H1 (cell line): ENCODE measurements around the gene TBC1D23. TPM values are rescaled to one million over a fixed set of nuclear protein-coding genes. Genes with fewer than 3 reads are reported as not detected.

ENCODE experiments used
- CTCF ChIA-PET: fragments of 300-600 bp; sonication (Branson Sonifier 250); formaldehyde crosslinking; loops from one replicate; lab custom pipeline; 2021; ENCODE audit not compliant: partially characterized antibody; lab: Charles Lee
- POLR2A ChIA-PET: fragments of 300-600 bp; sonication (Branson Sonifier 250); formaldehyde crosslinking; loops from one replicate; lab custom pipeline; 2021; ENCODE audit warnings: inconsistent platforms; ENCODE audit not compliant: partially characterized antibody; lab: Charles Lee
- DNase-seq, 2 experiments: peaks; one replicate each; pipeline versions ENCODE4 v3.0.0 to v3.0.0-alpha.2; 2010 to 2022; ENCODE audit warnings: low spot score in 2 of 2, low read depth in 1 of 2, mixed read lengths in 1 of 2
- FAIRE-seq: peaks from 2 replicates; lab custom pipeline; 2011; peaks lifted over from hg19 to GRCh38; lab: Jason Lieb, UNC
- H2AFZ ChIP-seq: 2 replicates; pipeline ENCODE4 v1.8.1; 2012; ENCODE audit warnings: low read length, inconsistent platforms
- H2AK5ac ChIP-seq: 2 replicates; pipeline ENCODE4 v1.6.1; 2013; ENCODE audit warnings: low read depth, low read length
- H2BK120ac ChIP-seq: replicated peaks from 2 replicates; pipeline ENCODE3; 2013; ENCODE audit warnings: low read depth, low read length, inconsistent platforms
- H2BK12ac ChIP-seq: 2 replicates; pipeline ENCODE4 v1.6.1; 2013; ENCODE audit warnings: low read depth, low read length
- H2BK15ac ChIP-seq: 2 replicates; pipeline ENCODE4 v1.6.1; 2013; ENCODE audit warnings: low read length
- H2BK20ac ChIP-seq: 2 replicates; pipeline ENCODE4 v1.6.1; 2013; ENCODE audit warnings: low read length
- H2BK5ac ChIP-seq: 2 replicates; pipeline ENCODE4 v1.6.1; 2013; ENCODE audit warnings: low read depth, low read length
- H3K14ac ChIP-seq: 2 replicates; pipeline ENCODE4 v1.6.1; 2013; ENCODE audit warnings: inconsistent platforms; ENCODE audit not compliant: insufficient read length
- H3K18ac ChIP-seq: 2 replicates; pipeline ENCODE4 v1.6.1; 2013; ENCODE audit warnings: low read length; ENCODE audit errors: extremely low read depth
- H3K23ac ChIP-seq: 2 replicates; pipeline ENCODE4 v1.6.1; 2013; ENCODE audit warnings: inconsistent platforms; ENCODE audit not compliant: insufficient read length
- H3K23me2 ChIP-seq: 2 replicates; pipeline ENCODE4 v1.6.1; 2013; ENCODE audit warnings: low read depth, low read length
- H3K27ac ChIP-seq: 2 replicates; pipeline ENCODE4 v1.6.1; 2011; ENCODE audit warnings: low read depth, low read length, inconsistent platforms
- H3K27me3 ChIP-seq, 4 experiments: replicated peaks in 1 of 4; 1 replicate in 1 of 4; 2 replicates in 3 of 4; pipeline versions ENCODE4 v1.6.1 to v1.8.1; 2011 to 2013; ENCODE audit warnings: low read length in 3 of 4, mild to moderate bottlenecking in 3 of 4, inconsistent platforms in 2 of 4, mixed read lengths in 2 of 4, moderate library complexity in 1 of 4; ENCODE audit not compliant: control insufficient read depth in 3 of 4, insufficient read depth in 3 of 4; ENCODE audit errors: extremely low read depth in 1 of 4
- H3K36me3 ChIP-seq, 4 experiments: 2 replicates each; pipeline versions ENCODE4 v1.6.1 to v1.8.1; 2011 to 2013; ENCODE audit warnings: mild to moderate bottlenecking in 4 of 4, low read length in 3 of 4, moderate library complexity in 2 of 4, control low read depth in 1 of 4, inconsistent platforms in 1 of 4; ENCODE audit not compliant: insufficient read depth in 4 of 4, control insufficient read depth in 2 of 4
- H3K4ac ChIP-seq: replicated peaks from 2 replicates; pipeline ENCODE3; 2013; ENCODE audit warnings: low read length, low read depth, mixed read lengths, inconsistent platforms; ENCODE audit not compliant: insufficient read length
- H3K4me1 ChIP-seq, 4 experiments: replicated peaks in 1 of 4; 1 replicate in 1 of 4; 2 replicates in 3 of 4; pipeline versions ENCODE4 v1.6.1 to v1.8.1; 2011 to 2013; ENCODE audit warnings: low read length in 3 of 4, inconsistent platforms in 2 of 4, mixed read lengths in 1 of 4; ENCODE audit not compliant: insufficient read depth in 4 of 4, control insufficient read depth in 3 of 4
- H3K4me2 ChIP-seq, 2 experiments: 2 replicates each; pipeline versions ENCODE4 v1.6.1 to v1.8.1; 2011 to 2013; ENCODE audit warnings: low read depth in 2 of 2, low read length in 2 of 2, control low read depth in 1 of 2, inconsistent platforms in 1 of 2, mild to moderate bottlenecking in 1 of 2; ENCODE audit not compliant: insufficient read depth in 1 of 2
- H3K4me3 ChIP-seq, 4 experiments: fragments of 200-600, 300-600 bp in 1 of 4; sonication (generic), shearing (Covaris generic), sonication (Bioruptor Twin) in 1 of 4; 2 replicates each; pipeline versions ENCODE4 v1.5.1 to v1.8.1; 2011 to 2016; ENCODE audit warnings: low read length in 4 of 4, low read depth in 3 of 4, control low read depth in 2 of 4, inconsistent platforms in 2 of 4, mild to moderate bottlenecking in 2 of 4, mixed read lengths in 1 of 4, moderate library complexity in 1 of 4; ENCODE audit not compliant: insufficient read depth in 2 of 4; ENCODE audit errors: extremely low read depth in 1 of 4
- H3K56ac ChIP-seq: replicated peaks from 2 replicates; pipeline ENCODE3; 2013; ENCODE audit warnings: low read depth, mild to moderate bottlenecking, mixed read lengths, low read length, inconsistent platforms; ENCODE audit not compliant: insufficient read length
- H3K79me1 ChIP-seq: 2 replicates; pipeline ENCODE4 v1.6.1; 2013; ENCODE audit warnings: low read depth, low read length, control low read depth
- H3K79me2 ChIP-seq, 2 experiments: 2 replicates each; pipeline versions ENCODE4 v1.6.1 to v1.8.1; 2012 to 2013; ENCODE audit warnings: low read length in 2 of 2, mild to moderate bottlenecking in 2 of 2, inconsistent platforms in 1 of 2; ENCODE audit not compliant: insufficient read depth in 2 of 2, control insufficient read depth in 1 of 2
- H3K9ac ChIP-seq, 4 experiments: replicated peaks in 1 of 4; 1 replicate in 1 of 4; 2 replicates in 3 of 4; pipeline versions ENCODE4 v1.6.1 to v1.8.1; 2011 to 2013; ENCODE audit warnings: low read depth in 3 of 4, low read length in 3 of 4, control low read depth in 2 of 4, mild to moderate bottlenecking in 2 of 4, moderate library complexity in 2 of 4, inconsistent platforms in 1 of 4; ENCODE audit errors: extremely low read depth in 1 of 4
- H3K9me3 ChIP-seq, 2 experiments: 2 replicates each; pipeline versions ENCODE4 v1.6.1 to v1.8.1; 2012 to 2013; ENCODE audit warnings: mild to moderate bottlenecking in 2 of 2, moderate library complexity in 2 of 2, control low read depth in 1 of 2, inconsistent platforms in 1 of 2, low read depth in 1 of 2, low read length in 1 of 2, mixed read lengths in 1 of 2; ENCODE audit not compliant: insufficient read depth in 2 of 2
- H4K20me1 ChIP-seq, 2 experiments: replicated peaks in 1 of 2; 2 replicates each; pipeline versions ENCODE3 to v1.8.1; 2011 to 2013; ENCODE audit warnings: inconsistent platforms in 2 of 2, low read length in 2 of 2, mild to moderate bottlenecking in 1 of 2; ENCODE audit not compliant: insufficient read depth in 2 of 2, control insufficient read depth in 1 of 2
- H4K5ac ChIP-seq: 2 replicates; pipeline ENCODE4 v1.6.1; 2013; ENCODE audit warnings: low read length, low read depth, mixed read lengths, inconsistent platforms; ENCODE audit not compliant: insufficient read length
- H4K8ac ChIP-seq: 2 replicates; pipeline ENCODE4 v1.8.0; 2013; ENCODE audit warnings: mild to moderate bottlenecking, moderate library complexity, low read length, inconsistent platforms; ENCODE audit not compliant: insufficient read depth; ENCODE audit errors: extremely low read depth
- H4K91ac ChIP-seq: replicated peaks from 2 replicates; pipeline ENCODE3; 2013; ENCODE audit warnings: low read length, mixed read lengths, inconsistent platforms; ENCODE audit not compliant: insufficient read length
- BACH1 ChIP-seq: IDR thresholded peaks from 2 replicates; pipeline ENCODE4 v1.6.1; 2012; ENCODE audit warnings: low read length, improper control_type of control experiment
- JUN ChIP-seq: IDR thresholded peaks from 2 replicates; pipeline ENCODE4 v1.6.1; 2011; ENCODE audit warnings: low read depth, mild to moderate bottlenecking, improper control_type of control experiment, low read length
- MAFK ChIP-seq: IDR thresholded peaks from 2 replicates; pipeline ENCODE4 v1.6.1; 2012; ENCODE audit warnings: low read depth, mild to moderate bottlenecking, improper control_type of control experiment, low read length
- SAP30 ChIP-seq: fragments of 300-600 bp; sonication (generic); IDR thresholded peaks from 2 replicates; pipeline ENCODE4 v1.7.1; 2012; ENCODE audit warnings: low read length, moderate library complexity, mild to moderate bottlenecking, inconsistent platforms; ENCODE audit not compliant: insufficient read depth, insufficient replicate concordance
- SIN3A ChIP-seq, 2 experiments: IDR thresholded peaks in 1 of 2; conservative IDR thresholded peaks in 1 of 2; 2 replicates each; pipeline ENCODE4 v1.6.1; 2011 to 2012; ENCODE audit warnings: low read length in 2 of 2, improper control_type of control experiment in 1 of 2, low read depth in 1 of 2, mild to moderate bottlenecking in 1 of 2
- SIRT6 ChIP-seq: IDR thresholded peaks from one replicate; pipeline ENCODE4 v1.7.1; 2012; ENCODE audit warnings: low read length, inconsistent platforms
- SP2 ChIP-seq: IDR thresholded peaks from 2 replicates; pipeline ENCODE4 v1.6.1; 2012; ENCODE audit warnings: mild to moderate bottlenecking, low read length, inconsistent platforms
- WGBS, 2 experiments: shearing (Covaris generic) in 1 of 2; methylation state at CpG; one replicate each; pipeline versions ENCODE4 v1.1.6 to v1.1.7; 2013 to 2015; ENCODE audit warnings: low lambda C conversion rate in 2 of 2, mixed read lengths in 2 of 2, inconsistent platforms in 1 of 2, low coverage in 1 of 2, missing lambda C conversion rate in 1 of 2; ENCODE audit not compliant: insufficient replicate concordance in 2 of 2, insufficient coverage in 1 of 2, insufficient read length in 1 of 2; ENCODE audit errors: extremely low coverage in 1 of 2, missing lambda C conversion rate in 1 of 2; 5-methylcytosine and 5-hydroxymethylcytosine counted together
- polyA plus RNA-seq, 7 experiments: library from polyadenylated mRNA; depleted of rRNA in 3 of 7; stranded (reverse) in 5 of 7; unstranded in 2 of 7; fragments of >200 nt in 5 of 7; fragments of 200-250 nt in 2 of 7; gene quantifications; 1 replicate in 5 of 7; 2 replicates in 1 of 7; 4 replicates in 1 of 7; pipeline versions ENCODE4 v1.2.1 to v1.2.3, GENCODE V29; 2011 to 2013; ENCODE audit warnings: missing spikeins in 2 of 7, mixed read lengths in 2 of 7
- total RNA-seq: library from RNA; stranded (reverse); fragmentation: NEBNext Ultra II Directional; extraction: Animal tissue kit (Norgen Biotek cat#: 25700); gene quantifications from 2 replicates; pipeline ENCODE4 v1.2.1, GENCODE V29; 2021

Gene TBC1D23
- total and polyA plus RNA-seq, 2 of the 8 experiments (the other 6 are each of a cell fraction or from before 2014, with no cell fraction given): 6.4 to 29.3 TPM

DNA sequence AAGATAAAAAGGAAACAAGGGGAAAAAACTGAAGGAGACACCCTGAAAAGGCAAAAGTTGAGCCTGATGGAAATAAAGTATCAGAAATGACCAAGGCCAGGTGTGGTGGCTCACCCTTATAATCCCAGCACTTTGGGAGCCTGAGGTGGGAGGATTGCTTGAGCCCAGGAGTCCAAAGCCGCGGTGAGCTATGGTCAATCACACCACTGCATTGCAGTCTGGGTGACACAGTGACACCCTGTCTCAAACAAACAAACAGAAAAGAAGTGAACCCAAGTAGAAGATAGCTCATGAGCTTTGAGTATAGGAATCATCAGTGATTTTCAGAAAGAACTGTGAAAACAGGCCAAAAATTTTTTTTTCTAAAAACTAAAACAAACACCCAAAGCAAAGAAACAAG, 26.4 kb upstream of the TBC1D23 start:
- Histone ChIP-seq H4K5ac (no peak overlapping the region), H2BK20ac (no peak overlapping the region), H3K18ac (no peak overlapping the region), H2AK5ac (no peak overlapping the region), H3K4me1 (no peaks in the 10 kb centered on the region), H3K79me2 (no peaks in the 10 kb centered on the region), H3K79me1 (no peaks in the 10 kb centered on the region), H4K20me1 (no peaks in the 10 kb centered on the region), H3K23me2 (no peaks in the 10 kb centered on the region), H2AFZ (no peak overlapping the region), H2BK15ac (no peak overlapping the region), H3K4ac (no peak overlapping the region), H3K36me3 (no peaks in the 10 kb centered on the region; a peak in 1 of 8 replicates), H3K14ac (no peak overlapping the region), H3K4me3 (no peak overlapping the region), H2BK120ac (no peak overlapping the region), H3K27ac (no peak overlapping the region), H2BK5ac (no peak overlapping the region), H4K8ac (no peak overlapping the region), H3K23ac (no peak overlapping the region), H3K56ac (no peak overlapping the region), H3K27me3 (no peaks in the 10 kb centered on the region), H3K9ac (no peak overlapping the region), H4K91ac (no peak overlapping the region), H2BK12ac (no peak overlapping the region), H3K4me2 (no peak overlapping the region), H3K9me3 (peaks cover 2 to 7% of the 10 kb centered on the region in 2 experiments; a peak in 2 of 4 replicates)
- WGBS, 2 experiments: 89% methylated on average over 2 of the region's 2 CpGs; no CpG with 5 or more reads in 1 of the 2 experiments
- peak in 1 of 2 experiments; percentile 19 for DNase-seq
- TF ChIP-seq BACH1: no peak
- TF ChIP-seq SAP30: no peak
- TF ChIP-seq SP2: no peak
- TF ChIP-seq MAFK: no peak
- TF ChIP-seq SIN3A (conservative IDR thresholded peaks at IDR 0.05 in 1 of 2, IDR thresholded peaks at IDR 0.05 in 1 of 2; ENCODE audit: low read depth in 1 of 2, low read length in 2 of 2): no peak
- TF ChIP-seq JUN: no peak
- TF ChIP-seq SIRT6: no peak
- CTCF ChIA-PET: interaction anchor here (1.0 to 1.3 kb wide), 3 partner anchors 14 to 144 kb away, joined by 3 read pairs; partner anchors contain the start of gene TBC1D23
- POLR2A ChIA-PET: no interaction called here
- no peak for FAIRE-seq
